ENCODE measurements around the gene NRCAM.
"Not testable (repeated sequence)": the region's sequence is repeated elsewhere in the genome, so short reads cannot be mapped to it uniquely, and the experiment has no call there.

NRCAM gene

DNA sequence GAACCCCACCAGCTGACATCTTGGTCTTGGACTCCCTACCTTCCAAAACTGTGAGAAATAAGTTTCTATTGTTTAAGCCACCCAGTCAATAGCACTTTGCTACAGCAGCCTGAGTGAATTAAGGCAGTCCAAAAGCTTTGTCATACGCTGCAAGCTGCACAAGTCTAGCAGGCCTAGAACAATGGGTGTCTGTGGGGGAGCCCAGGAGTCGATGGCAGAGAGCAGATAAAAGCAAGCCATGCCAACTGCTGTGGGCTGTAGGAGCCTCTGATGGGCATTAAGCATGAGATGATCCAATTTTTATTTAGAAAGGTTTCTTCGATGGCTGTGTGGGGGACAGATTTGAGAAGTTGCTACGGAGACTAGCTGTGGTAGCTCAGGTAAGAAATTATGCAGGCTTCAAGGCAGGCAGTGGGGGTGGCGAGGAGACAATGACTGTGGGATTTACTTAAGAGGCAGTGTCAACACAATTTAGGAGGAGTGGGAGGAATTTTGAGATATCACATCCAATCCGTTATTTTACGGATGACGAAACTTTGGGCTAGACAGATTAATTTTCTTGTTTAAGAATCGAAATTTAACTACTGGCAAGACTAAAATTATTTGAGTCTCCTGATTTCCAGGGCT lies 110.4 kb downstream of the NRCAM start:
- DNase-seq (ENCODE audit: low read depth in 3 of 3) = no peak

DNA sequence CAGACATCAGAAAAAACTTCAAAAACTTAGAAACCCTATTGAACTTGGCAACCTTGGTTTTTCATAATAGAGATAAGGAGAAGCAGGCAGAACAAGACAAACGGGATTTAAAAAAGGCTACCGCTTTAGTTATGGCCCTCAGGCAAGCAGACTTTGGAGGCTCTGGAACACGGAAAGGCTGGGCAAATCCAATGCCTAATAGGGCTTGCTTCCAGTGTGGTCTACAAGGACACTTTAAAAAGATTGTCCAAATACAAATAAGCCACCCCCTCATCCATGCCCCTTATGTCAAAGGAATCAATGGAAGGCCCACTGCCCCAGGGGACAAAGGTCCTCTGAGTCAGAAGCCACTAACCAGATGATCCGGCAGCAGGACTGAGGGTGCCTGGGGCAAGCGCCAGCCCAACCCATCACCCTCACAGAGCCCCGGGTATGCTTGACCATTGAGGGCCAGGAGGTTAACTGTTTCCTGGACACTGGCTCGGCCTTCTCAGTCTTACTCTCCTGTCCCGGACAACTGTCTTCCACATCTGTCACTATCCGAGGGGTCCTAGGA lies 115.3 kb downstream of the NRCAM start:
- no peak for DNase-seq (ENCODE audit: low read depth in 3 of 3)

DNA sequence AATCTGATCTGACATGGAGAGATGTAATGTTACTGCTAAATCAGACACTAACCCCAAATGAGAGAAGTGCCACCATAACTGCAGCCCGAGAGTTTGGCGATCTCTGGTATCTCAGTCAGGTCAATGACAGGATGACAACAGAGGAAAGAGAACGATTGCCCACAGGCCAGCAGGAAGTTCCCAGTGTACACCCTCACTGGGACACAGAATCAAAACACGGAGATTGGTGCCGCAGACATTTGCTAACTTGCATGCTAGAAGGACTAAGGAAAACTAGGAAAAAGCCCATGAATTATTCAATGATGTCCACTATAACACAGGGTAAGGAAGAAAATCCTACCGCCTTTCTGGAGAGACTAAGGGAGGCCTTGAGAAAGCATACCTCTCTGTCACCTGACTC lies 115.8 kb downstream of the NRCAM start:
- not testable (repeated sequence) for DNase-seq (ENCODE audit: low read depth in 3 of 3)

DNA sequence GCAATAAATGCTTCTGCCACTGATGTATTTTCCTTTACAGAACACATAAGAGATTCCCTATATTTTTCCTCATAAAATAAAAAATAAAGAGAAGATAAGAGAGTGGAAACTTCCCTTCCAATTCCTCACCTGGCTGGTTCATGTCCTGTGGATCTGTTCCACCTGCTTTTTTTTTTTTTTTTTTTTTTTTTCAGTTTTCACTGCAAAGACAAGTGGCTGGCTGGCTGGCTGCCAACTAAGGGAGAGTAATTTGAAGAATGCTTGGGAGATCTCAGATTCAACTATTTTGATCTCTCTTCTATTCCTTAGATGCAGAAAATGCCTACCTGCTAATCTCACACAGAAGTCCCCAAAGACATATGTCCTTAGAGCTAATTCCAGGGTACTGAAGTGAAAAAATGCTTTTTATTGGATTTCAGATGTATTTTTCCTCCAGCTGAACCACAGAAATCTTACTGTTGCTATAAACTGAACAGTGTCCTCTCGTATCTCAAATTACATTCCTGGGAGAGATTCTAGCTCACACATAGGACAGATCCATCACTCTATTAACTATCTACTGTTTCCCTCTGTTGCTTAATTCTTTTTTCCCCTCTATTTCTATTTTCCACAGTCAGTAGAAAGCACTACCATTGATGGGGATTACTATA lies 120.8 kb downstream of the NRCAM start:
- DNase-seq (ENCODE audit: low read depth in 3 of 3) = no peak

DNA sequence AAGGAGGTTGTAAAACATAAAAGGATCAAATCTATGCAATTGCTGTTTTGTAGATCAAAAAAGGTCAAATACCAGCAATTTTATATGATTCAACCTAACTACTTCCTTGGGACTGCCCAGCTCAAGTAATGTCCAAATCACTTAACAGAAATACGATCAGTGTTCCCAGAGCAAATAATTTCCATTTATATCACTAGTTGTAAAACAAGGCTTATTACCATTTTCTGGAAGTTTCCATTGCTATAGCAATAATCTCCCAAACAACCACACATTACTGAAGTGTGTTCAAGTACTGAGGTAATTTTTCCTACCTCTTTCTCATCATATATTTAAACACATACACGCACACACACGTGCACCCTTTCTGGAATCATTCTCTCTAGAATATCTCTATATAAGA lies 123.3 kb downstream of the NRCAM start:
- no peak for DNase-seq (ENCODE audit: low read depth in 3 of 3)

DNA sequence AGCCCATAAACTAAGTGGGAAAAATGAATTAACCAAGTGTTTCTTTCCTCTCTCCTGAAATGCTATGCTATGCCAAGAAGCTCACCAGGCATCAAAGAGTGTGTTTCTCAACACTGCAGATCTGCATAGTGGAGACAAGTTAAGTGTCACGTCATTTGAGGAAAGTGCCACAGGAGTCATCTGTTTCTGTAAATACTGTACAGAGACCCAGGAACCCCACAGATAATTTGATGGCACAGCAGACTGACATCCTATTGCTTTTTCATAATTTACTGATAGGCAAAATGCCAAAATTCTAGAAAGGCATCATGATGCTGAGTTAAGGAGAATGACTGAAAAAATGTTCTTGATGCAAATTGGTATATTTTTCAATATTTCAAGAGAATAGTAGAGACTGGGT lies 124.3 kb downstream of the NRCAM start:
- no peak for DNase-seq (ENCODE audit: low read depth in 3 of 3)

DNA sequence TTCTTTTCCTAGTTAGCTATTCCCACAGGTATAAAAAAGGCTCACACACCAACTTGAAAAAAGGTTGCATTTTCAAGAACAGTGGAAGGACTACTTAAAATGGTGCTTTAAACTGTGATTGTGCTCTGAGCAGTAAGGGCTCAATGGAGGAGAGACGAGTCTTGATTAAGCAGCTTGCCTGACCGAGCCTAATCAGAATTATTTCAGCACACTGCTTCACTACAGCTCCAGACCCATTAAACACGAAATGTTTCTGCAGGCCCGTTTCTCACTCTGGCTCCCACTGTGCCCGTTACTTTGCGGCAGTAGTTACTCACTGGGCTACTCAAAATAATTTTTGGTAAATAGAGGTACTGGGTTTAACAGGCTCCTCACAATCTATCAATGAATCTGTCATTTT lies 126.0 kb downstream of the NRCAM start:
- DNase-seq (ENCODE audit: low read depth in 3 of 3) = no peak

DNA sequence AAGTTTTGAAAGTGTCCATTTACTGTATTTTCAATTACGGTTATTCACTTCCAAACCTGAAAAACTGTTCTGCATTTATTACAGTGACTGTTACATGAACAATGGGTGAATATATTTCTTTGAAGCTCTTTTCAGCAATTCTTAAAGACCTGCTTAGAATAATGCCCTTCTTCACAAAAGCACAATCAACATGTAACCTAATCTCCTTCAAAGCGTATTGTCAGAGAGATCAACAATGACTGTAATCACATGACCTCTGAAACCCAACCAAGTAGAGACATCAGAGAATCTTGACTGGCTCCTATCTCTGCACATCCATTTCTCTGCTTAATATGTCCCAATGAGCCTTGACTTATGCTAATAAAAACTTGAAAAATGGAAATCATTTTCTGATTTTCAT lies 126.7 kb downstream of the NRCAM start:
- no peak for DNase-seq (ENCODE audit: low read depth in 3 of 3)

DNA sequence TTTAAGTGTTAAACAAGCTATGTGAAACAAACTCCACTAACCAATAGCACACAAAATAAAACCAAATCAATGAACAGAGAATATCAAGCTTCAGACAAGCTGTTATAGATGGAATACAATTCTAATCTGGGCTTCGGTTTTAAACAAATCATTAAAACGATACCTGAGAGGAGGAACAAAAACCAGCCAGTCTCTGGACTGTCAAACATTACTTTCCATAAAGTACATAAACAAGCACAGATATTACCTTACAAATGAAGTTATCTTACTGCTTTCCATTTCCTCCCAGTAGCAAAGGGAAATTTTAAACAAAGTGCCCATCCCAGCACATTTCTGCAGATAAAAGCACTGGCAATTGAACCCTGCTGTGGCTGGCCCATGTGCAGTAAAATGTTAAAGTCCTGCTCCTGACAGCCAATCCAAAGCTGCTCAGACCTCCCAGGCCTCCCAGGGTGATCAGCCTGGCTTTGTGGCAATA lies 128.0 kb downstream of the NRCAM start:
- no peak for DNase-seq (ENCODE audit: low read depth in 3 of 3)

DNA sequence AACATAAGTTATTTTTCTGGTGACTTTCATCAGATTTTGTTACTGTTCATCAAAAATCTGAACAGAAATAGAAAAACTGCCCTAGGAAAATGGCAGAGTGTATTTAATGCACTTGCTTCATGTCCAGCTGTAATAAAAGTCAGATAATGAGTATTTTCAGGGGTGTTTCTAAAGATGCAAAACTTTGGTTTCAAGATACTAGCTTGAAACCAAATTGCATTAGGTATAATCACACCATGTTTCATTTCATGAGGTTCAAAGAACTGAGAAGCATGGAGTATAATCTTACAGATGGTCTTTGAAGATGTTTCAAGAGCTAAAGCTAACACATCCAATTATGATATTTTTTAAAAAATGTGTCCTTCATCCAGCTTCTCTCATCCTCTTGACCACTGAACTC lies 128.9 kb downstream of the NRCAM start:
- DNase-seq (ENCODE audit: low read depth in 3 of 3) = no peak

DNA sequence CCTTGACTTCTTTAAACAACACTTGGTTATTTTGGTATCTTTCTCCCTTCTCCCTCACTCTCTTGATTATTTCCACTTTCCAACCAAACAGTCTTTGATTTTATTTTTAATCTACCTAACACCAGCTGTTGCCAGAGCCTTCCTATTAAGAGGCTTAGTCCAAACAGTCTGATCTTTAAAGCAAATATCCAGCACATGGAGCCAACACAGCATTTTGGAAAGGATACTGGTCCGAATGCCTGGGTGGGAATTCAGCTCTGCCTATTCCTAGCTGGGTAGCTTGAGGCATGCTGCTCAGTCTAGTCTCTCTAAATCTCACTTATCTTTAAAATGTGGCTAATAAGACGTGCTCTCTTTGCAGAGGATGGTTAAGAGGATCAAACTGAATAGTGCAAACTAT lies 129.3 kb downstream of the NRCAM start:
- no peak for DNase-seq (ENCODE audit: low read depth in 3 of 3)

DNA sequence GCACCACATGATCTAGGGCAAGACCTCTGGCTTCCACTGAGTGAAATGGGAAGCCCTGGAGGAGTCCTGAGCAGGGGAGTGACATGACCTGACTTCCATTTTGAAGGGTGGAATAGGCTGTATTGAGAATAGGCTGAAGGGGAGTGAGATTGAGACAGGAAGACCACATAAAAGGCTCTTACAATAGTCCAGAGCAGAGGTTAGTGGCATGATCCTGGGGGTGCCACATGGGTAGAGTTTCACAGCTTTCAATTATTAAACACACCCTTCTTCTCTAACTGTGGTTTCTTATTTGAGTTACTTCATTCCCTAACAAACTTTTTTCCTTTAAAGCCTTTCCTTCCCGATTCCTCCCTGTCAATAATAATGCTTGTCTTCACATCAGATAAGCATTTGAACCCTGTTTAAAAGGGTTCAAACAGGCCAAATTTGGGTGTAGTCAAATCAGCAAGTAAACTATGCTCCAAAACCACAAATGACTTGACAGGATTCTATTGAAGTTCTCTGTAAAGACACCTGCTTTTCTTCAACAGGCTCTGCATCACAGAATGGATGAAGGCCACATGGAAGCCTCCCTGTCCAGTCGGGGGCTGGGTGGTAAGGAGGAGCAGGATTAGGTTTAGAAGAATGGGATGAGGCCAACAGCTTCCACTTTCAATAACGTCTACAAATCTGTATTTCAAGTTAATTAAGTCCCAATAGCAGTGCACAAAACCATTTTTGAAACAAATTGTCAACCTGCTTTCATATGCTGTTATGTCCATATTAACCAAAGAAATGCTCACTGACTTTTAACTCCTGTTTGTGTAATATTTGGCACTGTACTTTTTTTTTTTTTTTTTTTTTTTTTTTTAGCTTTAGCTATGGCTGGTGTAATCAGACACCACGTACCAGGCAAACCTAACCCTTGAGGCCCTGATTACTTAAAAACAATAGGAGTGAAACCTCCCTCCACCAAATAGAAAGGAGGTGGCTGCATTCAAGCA lies 131.9 kb downstream of the NRCAM start:
- DNase-seq (ENCODE audit: low read depth in 3 of 3) = no peak

DNA sequence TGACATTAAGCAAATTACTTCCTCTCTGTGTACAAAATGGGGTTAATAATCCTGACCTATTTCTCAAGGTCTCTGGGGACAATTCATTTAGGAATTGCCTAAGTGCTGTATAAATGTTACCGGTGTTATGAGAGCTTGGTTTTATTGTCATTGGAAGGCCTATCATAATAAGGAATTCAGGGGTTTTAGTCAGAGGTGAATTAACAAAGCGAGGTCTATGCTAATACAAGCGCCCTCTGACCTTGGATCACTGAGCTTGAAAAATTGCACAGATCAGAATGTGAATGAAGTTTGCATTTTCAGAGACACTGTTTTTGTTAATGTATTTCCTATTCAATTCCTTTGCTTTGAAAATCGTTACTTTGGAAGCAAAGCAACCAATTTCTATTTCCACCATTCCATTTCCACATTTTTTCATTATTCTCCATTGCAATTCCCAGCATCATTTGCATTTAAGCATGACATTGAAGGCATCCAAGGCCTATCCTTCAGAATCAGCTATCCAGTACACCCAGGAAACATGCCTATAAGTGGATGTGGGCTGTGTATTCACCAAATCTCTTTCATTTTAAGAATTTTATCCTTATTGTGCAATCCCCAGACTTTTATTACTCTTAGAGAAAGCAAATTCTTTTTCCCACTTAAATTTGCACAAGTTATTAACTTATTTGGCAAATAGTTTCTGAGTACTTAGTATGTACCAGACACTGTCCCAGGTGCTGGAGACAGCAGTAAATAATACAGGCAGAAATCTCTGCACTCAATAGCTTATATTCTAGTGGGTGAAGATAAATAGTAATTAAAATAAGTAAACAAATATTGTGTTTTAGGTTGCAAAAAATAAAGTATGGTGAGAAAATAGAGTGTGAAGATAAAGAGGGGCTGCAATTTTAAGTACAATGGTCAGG lies 133.1 kb downstream of the NRCAM start:
- no peak for DNase-seq (ENCODE audit: low read depth in 3 of 3)

DNA sequence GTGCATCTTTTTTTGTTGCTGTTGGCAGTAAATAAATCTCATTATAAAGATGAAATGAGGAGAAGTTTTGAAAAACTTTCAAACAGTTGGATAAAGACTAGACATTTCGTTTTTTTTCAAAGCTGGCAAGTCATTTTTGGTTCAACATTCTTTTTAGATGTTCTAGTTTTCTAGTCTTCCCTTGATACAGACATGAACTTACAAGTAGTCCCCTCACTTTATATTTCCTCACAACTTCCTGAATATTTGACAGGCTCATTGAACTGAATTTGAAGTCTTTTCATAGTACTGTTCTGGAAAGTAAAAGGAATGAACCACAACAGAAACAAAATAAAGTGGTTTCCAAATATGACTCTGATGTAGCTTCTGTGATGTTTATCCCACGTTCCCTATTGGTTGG lies 134.2 kb downstream of the NRCAM start:
- no peak for DNase-seq (ENCODE audit: low read depth in 3 of 3)

DNA sequence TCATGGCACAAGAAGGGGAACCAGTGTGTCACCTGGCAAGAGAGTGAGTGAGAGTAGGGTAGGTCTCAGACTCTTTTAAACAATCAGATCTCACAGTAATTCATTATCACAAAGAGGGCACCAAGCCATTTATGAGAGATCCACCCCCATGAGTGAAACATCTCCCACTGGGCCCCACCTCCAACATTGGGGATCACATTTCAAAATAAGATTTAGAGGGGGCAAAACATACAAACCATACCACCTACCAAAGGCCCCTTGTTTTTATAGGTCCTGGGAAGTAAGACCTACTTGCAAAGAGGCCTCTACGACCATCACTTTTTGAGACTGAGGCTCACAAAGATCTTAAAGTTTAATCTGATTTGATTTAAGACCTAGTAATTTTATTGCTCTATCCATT lies 134.9 kb downstream of the NRCAM start:
- DNase-seq (ENCODE audit: low read depth in 3 of 3) = no peak

DNA sequence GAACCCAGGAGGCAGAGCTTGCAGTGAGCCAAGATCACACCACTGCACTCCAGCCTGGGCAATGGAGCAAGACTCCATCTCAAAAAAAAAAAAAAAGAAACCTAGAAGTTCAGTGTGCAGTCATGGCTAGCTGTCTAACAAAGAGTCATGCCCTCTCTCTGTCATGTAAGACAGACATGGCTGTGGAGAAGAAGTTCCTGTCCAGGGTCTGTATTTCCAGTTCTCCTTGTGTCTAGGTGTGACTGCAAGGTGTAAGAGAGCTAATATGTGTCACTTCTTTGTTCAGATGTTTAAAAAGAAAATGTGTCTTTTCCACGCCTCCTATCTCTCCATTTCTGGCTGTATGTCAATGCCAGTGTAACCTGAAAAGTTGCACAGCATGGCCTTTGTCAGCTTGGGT lies 139.5 kb downstream of the NRCAM start:
- DNase-seq (ENCODE audit: low read depth in 3 of 3) = no peak

DNA sequence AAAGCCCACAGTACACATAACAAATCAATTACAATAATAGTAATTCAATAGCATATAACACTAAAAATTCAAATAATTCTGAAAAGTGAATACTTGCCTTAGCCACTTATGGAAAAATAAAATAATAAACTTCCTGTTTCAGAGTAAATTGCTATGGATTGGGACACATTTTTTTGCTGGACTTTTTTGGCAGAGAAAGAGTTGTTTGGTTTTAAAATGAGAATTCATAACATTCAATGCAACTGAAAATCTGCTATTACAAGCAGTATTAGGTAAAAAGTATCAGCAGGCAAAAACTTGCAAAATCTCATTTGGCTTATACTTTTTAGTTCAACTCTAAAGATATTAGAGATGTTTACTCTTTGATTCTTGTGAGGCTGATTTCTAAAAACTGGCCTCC lies 141.7 kb downstream of the NRCAM start:
- DNase-seq (ENCODE audit: low read depth in 3 of 3) = no peak

DNA sequence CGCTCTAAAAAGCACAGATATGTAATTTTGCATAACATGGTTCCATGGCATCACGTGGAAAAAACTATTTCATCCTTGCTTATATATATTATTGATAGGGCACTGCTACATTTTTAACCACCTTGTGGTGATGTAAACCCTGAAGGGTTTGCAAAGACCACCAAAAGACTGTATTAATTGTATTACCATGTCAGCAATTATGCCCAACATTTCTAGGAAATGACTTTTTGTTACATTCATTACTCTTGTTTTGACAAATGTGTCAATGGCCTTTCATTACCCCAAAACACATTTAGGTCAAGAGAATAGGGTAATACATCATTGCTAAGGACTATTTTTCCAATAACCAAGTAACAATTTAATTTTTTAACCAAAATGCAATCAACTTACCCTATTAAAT lies 142.2 kb downstream of the NRCAM start:
- no peak for DNase-seq (ENCODE audit: low read depth in 3 of 3)

DNA sequence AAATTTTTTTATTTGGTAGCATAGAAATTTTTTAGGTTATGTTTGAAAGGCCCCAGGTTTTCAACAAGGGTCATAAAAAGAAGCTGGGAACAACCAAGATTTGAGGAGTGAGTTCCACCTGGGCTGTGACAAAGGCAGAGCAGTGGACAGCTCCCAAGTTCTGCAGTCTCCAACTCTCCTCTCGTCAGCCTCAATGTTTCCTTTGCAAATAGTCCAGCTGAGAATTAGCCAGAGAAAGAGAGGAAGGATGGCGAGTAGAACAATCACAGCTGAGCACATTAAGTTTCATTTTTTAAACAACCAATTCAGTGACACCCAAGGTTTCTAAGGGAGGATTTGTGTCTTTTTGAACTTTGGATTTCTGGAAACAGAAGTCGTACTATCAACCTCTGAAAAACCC lies 143.2 kb downstream of the NRCAM start:
- DNase-seq (ENCODE audit: low read depth in 3 of 3) = no peak

DNA sequence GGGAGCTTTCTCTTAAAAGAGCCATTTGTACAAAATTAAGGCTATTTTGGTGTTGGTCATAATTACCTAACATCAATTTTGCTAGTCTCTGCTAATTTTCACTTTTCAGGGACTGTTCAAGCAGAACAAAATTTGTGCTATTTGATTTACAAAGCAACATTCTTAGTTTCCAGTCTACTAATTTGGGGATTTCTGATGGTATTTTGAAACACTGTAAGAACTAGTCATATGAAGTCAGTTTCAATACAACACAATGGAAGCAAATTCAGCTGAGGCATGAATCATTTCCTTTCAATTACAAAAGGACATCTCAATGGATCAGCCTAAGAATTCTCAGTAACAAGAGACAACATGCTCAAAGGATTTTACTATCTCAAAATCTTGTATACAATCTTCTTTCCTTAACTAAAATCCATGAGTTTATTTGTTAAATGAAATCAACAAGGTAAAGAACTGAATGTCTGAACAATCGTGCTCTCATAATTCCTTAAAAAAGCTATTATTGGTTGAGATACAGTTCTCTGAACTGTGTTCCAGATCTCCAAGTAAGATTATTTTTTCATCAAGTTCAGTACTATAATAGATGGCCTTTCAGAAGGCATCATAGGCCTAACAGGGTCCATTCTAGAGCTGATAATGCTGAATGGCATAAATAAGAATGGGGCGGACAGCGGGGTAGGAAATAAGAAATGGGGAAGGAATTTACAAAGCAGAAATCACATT lies 144.6 kb downstream of the NRCAM start:
- DNase-seq (ENCODE audit: low read depth in 3 of 3) = no peak

DNA sequence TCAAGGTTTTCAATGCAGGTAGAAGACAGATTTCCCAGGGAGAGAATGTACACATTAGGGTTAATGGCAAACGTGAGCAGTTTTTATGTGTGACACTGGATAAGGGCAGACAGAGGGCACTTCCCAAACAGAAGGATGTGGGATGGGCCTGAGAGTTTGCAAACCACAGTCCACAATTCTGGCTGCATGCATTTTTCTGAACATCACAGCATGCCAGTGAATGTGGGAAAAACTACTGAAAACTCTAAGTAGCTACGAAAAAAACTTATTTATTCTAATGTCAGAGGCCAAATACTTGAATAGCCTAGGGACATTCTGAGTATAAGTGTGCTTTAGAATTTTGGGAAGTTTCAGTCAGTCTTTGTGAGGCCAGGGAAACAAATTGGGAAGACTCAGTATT lies 145.9 kb downstream of the NRCAM start:
- DNase-seq (ENCODE audit: low read depth in 3 of 3) = no peak

All from stimulated activated CD4-positive, alpha-beta T cell treated with anti-CD3 and anti-CD28 coated beads, TNF-alpha, amount 100 ng/mL, for 24 hours (primary cell).